ENCODE results near the gene AP2A2.

AP2A2 gene

DNA sequence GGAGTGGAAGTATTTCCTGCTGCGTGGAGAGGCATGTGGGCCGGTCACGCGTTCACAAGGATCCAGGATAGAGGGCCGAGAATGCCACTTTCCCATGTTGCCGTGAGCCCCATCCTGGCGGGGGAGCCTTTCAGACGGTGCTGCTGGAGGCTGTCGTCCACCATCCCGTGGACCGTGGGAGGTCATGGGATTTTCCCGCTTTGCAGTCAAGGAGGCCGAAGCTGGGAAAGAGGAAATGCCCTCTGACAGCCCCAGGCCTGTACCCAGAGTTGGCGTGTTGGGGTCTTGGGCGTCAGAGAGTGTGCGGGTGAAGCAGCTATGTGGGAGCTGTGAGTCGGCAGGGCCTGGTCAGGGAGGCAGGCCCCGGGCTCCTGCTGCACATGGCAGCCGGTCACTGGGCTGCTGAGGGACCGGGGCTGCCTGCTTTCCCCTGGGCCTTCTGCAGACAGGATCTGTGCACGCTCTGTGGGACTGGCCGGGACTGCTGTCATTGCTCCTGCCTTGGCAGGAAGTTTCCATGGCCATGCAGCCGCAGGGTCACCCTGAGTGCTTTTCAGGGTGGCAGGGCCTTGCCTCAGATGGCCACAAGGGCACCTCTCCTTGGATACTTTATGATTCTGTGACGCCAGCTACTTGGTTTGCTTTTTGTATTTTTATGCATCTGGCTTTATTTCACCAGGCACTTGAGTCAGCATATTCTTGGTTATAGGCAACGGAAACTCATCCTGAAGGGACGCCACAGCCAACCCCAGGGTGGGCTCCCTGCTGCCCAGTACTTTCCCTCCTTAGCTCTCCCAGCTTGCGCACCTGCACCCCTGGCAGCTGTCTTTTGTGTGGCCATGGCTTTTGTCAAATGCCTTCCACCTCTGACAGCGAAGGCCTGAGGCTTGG is 52.4 kb downstream of the AP2A2 start:
- DNase-seq, result no peak

DNA sequence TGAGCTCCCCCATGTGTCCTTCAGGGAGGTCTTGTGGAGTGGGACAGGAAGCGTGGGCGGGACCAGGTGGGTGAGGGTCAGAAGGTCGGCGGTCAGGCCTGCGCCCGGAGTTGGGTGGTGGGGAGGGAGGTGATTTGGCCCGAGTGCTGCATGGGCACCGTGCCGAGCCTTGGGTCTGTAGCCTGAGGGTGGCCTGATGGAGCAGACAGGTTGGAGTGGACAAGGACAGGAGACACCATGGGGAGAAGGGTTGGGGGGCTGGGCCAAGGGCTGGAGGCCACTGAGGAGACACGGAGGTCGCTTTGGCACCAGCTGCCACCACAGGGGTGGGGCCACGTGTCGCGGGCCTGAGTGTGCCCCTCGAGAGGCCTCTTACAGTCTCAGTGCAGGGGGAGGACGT is 53.1 kb downstream of the AP2A2 start:
- DNase-seq, result no peak

GRCh38 chr11:980438-981357 is 55.0 kb downstream of the AP2A2 start:
- DNase-seq, result no peak

- DNase-seq, result no peak
These were observed 56.1 kb downstream of the AP2A2 start for GRCh38 chr11:981764-982163.

GRCh38 chr11:984546-984945 is 58.9 kb downstream of the AP2A2 start:
- DNase-seq, result no peak

DNA sequence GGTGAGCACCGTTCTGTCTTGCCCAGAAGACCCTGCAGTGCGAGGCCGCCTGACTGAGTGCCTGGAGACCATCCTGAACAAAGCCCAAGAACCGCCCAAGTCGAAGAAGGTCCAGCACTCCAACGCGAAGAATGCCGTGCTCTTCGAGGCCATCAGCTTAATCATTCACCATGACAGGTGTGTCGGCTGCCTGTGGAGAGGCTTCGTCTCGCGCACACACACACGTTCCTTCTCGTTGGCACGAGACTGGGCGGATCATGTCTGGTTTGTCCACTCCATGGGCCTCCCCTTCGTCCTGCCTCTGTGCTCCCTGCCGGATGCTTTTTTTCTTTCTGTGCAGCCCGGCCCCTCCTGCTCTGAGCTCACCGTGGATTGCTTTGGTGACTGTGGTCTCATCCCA is 59.7 kb downstream of the AP2A2 start:
- DNase-seq, result no peak

GRCh38 chr11:985848-986247 is 60.2 kb downstream of the AP2A2 start:
- no peak for DNase-seq

DNA sequence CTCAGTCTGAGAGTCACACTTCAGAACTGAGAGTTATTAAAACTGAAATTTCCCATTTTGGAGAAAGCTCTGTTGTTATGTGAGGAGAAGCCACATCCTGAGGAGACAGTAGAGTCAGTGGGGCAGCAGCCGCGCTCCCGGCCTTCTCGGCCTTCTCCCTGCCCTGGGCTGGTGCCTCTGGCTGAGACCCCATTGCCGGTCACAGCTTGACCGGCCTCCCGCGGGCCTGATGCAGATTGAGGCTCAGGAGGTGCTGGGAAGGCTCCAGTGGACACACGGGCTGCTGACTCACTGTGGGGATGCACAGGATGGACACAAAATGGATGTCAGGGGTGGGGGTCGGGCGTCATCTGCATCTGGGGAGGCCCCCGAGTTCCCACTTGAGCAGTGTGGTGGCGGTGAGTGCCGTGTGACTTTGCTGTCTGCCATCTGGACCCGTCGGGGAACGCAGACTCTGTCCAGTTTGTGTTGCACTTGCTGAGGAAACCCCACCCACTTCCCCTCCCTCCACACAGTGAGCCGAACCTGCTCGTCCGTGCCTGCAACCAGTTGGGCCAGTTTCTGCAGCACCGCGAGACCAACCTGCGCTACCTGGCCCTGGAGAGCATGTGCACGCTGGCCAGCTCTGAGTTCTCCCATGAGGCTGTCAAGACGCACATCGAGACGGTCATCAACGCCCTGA is 60.7 kb downstream of the AP2A2 start:
- no peak for DNase-seq

DNA sequence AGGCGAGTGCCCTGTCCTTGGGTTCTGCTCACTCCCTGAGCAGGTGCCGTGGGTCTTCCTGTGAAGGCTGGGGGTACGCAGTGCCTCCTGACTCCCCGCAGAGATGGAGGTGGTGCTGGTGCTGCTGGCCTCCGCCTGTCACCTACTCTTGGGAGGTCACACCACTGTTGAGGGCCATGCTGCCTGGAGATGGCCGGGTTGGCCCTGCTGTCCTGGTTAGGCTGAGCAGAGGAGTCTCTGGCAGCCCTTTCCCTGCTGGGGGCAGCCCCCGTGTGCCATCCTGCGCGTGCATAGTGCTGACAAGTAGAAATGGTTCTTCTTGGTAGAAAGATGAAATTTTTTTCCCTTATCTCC is 61.3 kb downstream of the AP2A2 start:
- no peak for DNase-seq

- no peak for DNase-seq
These were observed 62.0 kb downstream of the AP2A2 start for GRCh38 chr11:987671-988070.

DNA sequence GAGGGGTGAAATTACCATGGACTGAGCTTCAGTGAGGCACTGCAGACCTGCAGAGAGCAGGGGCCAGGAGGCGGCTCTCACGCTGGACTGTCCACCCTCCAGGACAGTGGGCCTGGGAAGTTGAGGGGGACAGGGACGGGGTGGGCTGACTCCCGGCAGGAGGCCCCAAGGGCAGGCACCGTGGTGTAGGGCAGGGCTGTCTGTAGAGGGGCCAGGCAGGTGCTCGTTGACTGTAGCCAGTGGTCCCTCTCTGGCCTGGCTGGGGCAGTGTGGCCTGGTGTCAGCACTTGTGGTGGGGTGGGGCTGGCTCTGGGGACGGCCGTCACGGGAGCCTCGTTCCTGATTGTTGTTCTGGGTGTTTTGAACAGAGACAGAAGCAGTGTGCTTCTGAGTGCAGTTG is 64.4 kb downstream of the AP2A2 start:
- no peak for DNase-seq

- DNase-seq, result no peak
These were observed 65.4 kb downstream of the AP2A2 start for GRCh38 chr11:991034-991433.

DNA sequence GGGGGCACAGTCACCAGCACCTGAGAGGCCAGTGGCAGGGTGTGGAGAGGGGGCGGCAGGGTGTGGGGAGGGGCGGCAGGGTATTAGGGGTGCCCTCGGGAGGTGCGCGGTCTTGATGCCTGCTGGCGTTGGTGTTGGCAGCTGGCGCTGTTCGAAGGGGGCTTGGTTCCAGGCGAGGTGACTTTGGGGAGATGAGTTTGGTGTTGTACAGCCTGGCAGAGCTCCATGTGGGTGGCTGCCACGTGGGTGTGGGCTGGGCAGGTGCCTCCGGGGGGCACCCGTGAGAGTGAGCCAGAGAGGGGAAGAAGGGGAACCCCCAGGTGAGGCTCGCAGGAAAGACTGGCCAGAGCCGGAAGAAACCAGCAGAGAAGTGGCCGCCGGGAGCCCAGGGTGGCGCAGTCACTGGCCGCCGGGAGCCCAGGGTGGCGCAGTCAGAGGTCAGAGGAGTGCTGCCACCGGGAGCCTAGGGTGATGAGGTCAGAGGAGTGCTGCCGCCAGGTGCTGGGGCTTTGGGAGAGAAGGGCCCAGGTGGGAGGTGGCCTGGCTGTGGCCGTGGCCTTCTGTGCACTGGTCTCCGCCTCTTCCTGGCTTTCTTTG is 66.1 kb downstream of the AP2A2 start:
- DNase-seq, result no peak

DNA sequence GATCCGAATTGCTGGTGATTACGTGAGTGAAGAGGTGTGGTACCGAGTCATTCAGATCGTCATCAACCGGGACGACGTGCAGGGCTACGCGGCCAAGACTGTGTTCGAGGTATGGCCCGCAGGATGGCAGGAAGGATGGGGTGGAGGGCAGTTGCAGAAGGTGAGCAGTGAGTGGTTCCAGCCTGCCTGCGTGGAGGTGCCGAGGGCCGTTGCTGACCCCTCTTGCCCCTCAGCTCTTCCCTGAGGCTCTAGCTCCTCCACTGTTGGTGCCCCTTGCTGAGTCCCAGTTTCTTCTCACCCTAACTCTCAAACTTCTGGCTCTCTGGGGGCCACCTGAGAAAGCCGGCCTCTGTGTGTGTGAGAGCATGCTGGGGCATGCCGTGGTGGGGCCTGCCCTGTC is 66.9 kb downstream of the AP2A2 start:
- DNase-seq, result no peak

GRCh38 chr11:993632-994167 is 68.0 kb downstream of the AP2A2 start:
- DNase-seq, result no peak

GRCh38 chr11:995044-995751 is 69.5 kb downstream of the AP2A2 start:
- no peak for DNase-seq

DNA sequence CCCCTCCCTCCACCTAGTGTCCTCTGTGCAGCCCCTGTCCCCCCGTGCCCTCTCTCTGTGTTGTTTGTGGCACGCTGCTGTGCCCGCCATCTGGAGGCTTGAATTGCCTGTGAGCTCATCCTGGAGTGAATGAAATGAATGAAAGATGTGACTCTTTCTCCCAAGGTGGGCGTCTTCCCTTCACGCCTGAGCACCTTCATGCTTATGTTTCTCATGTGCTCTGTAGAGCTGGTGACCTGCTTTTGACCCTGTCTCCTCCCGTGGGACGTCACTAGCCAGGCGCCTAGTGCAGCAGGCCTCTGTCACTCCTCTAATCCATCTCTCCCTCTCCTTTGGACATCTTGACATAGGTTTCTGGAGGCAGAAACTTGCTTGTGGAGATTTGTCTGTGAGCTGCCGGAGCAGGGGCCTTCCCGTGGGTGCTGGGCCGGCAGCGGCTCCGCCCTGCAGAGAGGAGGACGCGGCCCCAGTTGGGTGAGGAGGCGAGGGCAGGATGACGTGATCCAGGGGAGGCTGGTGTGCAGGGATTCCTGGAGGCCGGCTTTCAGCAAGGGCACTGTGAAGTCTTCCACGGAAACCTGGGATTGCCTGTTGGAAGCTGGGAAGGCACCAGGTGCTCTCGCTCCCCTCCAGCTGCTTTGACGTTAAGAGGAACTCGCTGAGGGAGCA is 70.2 kb downstream of the AP2A2 start:
- DNase-seq, result no peak

DNA sequence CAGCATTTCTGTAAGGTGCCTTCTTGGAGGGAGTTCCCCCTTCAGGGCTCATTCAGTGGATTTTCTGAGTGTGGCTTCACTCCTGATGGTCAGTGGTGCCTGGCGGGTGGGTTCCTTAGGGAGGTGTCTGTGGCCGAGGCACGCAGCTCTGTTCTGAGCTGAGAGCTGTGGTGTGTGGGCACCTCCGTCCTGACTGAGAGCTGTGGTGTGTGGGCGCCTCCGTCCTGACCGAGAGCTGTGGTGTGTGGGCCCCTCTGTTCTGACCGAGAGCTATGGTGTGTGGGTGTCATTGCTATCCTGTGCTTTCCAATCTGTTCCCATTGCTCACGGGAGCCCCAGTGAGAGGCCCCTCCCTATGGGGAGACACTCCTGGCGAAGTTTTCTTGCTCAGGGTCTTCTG is 71.0 kb downstream of the AP2A2 start:
- no peak for DNase-seq

- no peak for DNase-seq
These were observed 72.2 kb downstream of the AP2A2 start for GRCh38 chr11:997907-998306.

DNA sequence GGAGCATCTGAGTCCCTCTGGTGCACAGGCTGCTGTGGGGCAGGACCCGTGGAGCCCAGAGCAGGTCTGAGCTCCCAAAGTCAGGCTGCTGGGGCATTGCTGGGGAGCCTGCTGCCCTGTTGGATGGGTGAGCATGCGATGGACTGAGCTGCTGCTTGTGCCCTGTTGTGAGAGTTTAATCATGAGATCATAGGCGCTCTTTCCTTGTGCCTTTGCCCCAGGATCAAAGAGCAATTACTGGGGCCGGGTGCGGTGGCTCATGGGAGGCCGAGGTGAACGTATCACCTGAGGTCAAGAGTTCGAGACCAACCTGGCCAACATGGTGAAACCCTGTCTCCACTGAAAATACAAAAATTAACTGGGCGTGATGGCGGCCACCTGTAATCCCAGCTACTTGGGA is 73.3 kb downstream of the AP2A2 start:
- DNase-seq, result no peak
